Glutamatergic neuron (in vitro differentiated cells): Measurements from ENCODE around the gene TMCC1. TPM values are rescaled to one million over a fixed set of nuclear protein-coding genes. Genes with fewer than 3 reads are reported as not detected.

ENCODE experiments used
- DNase-seq: peaks from one replicate; pipeline ENCODE4 v3.0.0; 2022
- H3K27ac Mint-ChIP-seq: one replicate; pipeline ENCODE4 v1.8.0; 2020; ENCODE audit warnings: mild to moderate bottlenecking, mixed read lengths, inconsistent platforms; ENCODE audit not compliant: unreplicated experiment
- H3K27me3 Mint-ChIP-seq: one replicate; pipeline ENCODE4 v1.8.0; 2020; ENCODE audit warnings: mild to moderate bottlenecking, moderate library complexity, mixed read lengths, inconsistent platforms; ENCODE audit not compliant: unreplicated experiment
- H3K36me3 Mint-ChIP-seq: one replicate; pipeline ENCODE4 v1.8.0; 2020; ENCODE audit warnings: mild to moderate bottlenecking, mixed read lengths, inconsistent platforms; ENCODE audit not compliant: unreplicated experiment
- H3K4me1 Mint-ChIP-seq: one replicate; pipeline ENCODE4 v1.8.0; 2020; ENCODE audit warnings: mild to moderate bottlenecking, low read depth, mixed read lengths, inconsistent platforms; ENCODE audit not compliant: unreplicated experiment
- H3K4me3 Mint-ChIP-seq: one replicate; pipeline ENCODE4 v1.8.0; 2020; ENCODE audit warnings: mild to moderate bottlenecking, mixed read lengths, inconsistent platforms; ENCODE audit not compliant: unreplicated experiment
- H3K9me3 Mint-ChIP-seq: one replicate; pipeline ENCODE4 v1.8.0; 2020; ENCODE audit warnings: mild to moderate bottlenecking, moderate library complexity, mixed read lengths, inconsistent platforms; ENCODE audit not compliant: unreplicated experiment
- total RNA-seq: library from RNA; stranded (reverse); fragmentation: NEBNext Ultra II Directional; extraction: Animal tissue kit (Norgen Biotek cat#: 25700); gene quantifications from one replicate; pipeline ENCODE4 v1.2.1, GENCODE V29; 2021; ENCODE audit not compliant: unreplicated experiment
- TF ChIP-seq, protein P1 (sequence below): fragments of 200-600 bp; sonication (generic); IDR thresholded peaks from one replicate; pipeline ENCODE4 v1.5.0; 2021; ENCODE audit not compliant: partially characterized antibody, unreplicated experiment

Gene TMCC1
- total RNA-seq, 1 donor from 2014 or later, result 42.2 TPM

DNA sequence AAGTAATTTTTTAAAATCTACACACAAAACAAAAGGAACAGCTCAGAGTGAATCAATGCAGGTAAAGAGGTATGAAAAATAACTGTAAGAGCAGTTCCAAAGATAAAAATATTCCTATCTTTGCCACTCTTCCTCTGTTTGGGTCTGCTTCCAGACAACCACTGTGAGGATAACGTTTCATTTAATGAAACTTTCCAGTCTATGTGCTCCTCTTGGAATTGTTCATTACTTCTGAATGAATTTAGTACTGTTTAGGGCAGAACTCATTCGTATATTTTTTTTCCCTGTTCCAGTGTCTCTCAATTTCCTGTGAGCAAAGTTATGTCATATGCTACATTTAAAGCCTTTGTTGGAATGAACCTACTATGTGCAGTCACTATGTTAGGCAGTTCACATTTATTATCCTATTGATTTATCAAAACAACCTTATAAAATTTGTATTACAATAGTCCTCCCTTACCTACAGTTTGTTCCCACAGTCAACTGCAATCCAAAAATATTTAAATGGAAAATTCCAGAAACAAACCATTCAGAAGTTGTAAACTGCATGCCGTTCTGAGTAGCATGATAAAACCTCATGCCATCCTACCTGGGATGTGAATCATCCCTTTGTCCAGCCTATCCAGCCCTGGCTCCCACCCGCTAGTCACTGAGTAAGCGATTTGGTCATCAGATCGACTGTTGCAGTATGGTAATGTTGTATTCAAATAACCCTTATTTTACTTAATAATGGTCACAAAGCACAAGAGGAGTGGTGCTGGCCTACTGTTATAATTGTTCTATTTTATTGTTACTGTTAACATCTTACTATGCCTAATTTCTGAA, 98.1 kb downstream of the TMCC1 start:
- DNase-seq, result no peak
- peaks cover 13% of the 10 kb centered on the region for H3K4me1 Mint-ChIP-seq
- H3K4me3 Mint-ChIP-seq, result peak overlapping the region; percentile 70
- H3K27ac Mint-ChIP-seq, result peak overlapping the region; percentile 39
- no peaks in the 10 kb centered on the region for H3K27me3 Mint-ChIP-seq
- H3K9me3 Mint-ChIP-seq, result no peaks in the 10 kb centered on the region
- TF ChIP-seq, protein P1, sequence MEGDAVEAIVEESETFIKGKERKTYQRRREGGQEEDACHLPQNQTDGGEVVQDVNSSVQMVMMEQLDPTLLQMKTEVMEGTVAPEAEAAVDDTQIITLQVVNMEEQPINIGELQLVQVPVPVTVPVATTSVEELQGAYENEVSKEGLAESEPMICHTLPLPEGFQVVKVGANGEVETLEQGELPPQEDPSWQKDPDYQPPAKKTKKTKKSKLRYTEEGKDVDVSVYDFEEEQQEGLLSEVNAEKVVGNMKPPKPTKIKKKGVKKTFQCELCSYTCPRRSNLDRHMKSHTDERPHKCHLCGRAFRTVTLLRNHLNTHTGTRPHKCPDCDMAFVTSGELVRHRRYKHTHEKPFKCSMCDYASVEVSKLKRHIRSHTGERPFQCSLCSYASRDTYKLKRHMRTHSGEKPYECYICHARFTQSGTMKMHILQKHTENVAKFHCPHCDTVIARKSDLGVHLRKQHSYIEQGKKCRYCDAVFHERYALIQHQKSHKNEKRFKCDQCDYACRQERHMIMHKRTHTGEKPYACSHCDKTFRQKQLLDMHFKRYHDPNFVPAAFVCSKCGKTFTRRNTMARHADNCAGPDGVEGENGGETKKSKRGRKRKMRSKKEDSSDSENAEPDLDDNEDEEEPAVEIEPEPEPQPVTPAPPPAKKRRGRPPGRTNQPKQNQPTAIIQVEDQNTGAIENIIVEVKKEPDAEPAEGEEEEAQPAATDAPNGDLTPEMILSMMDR, result no peak
- H3K36me3 Mint-ChIP-seq, result no peaks in the 10 kb centered on the region

DNA sequence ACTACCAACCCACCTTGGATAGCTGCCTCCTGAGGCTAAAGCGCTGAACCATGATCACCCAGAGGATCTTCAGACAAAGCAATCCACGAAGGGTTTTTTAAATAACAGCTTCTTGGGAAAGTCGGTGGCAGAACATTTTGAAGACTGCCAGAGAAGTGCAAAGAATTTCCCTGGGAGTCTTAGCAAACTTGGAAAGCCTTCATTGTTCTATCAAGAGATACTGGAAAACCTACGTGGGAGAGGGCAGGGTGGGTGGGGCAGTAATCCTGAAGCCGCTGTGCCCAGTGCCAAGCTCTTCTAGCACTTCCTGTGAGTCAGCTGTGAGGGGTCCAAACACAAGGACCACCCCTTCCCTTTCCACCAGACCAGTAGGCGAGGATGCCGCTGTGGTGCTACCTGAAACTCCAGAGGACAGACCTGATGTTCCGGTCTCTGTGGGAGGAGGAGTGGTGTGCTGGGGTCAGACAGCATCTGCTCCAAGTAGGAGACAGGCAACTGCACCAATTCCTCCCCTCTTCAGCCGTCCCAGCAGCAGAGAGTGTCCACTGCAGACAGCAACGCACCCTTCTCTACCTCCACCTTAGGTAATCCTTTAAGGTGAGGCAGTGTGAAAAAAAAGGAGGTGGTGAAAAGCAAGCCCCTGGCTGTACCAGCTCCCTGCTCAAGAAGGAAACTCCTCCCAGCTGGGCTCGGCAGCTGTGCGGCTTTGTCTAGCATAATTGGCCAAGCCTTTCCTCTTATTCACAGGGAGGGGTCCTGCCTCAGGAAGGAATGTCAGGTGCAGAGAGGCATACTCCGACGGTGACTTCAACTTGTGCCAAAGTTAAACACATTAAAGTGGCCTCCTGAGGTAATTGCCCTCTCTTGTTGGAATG, 99.0 kb downstream of the TMCC1 start:
- DNase-seq, result peak; percentile 56
- Mint-ChIP-seq H3K36me3 (no peaks in the 10 kb centered on the region), H3K27ac (peak overlapping the region; percentile 98), H3K9me3 (no peaks in the 10 kb centered on the region), H3K27me3 (no peaks in the 10 kb centered on the region), H3K4me1 (peaks cover 13% of the 10 kb centered on the region), H3K4me3 (peak overlapping the region; percentile 93)
- TF ChIP-seq, protein P1, result no peak

DNA sequence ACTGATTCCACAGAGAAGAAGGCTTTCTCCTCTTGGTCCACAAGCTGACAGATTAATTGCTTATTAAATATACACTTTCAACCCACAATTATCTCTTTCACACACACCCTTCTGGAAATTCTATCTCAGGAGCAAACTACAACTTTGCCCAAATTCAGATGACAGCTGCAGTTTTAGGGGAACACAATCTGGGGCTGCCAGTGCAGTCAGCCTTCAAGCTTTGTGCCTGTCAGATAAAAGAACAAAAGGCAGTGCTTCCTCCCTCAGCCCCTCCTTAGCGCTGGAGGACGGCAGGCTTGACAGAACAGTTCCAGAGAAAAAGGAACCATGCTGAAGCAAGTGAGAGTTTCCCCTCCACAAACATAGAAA, 99.6 kb downstream of the TMCC1 start:
- TF ChIP-seq, protein P1, result no peak
- H3K27ac Mint-ChIP-seq, result peak overlapping the region; percentile 98
- peak; percentile 49 for DNase-seq
- H3K4me3 Mint-ChIP-seq, result peak overlapping the region; percentile 93
- H3K4me1 Mint-ChIP-seq, result peaks cover 13% of the 10 kb centered on the region
- H3K36me3 Mint-ChIP-seq, result no peaks in the 10 kb centered on the region
- H3K27me3 Mint-ChIP-seq, result no peaks in the 10 kb centered on the region
- no peaks in the 10 kb centered on the region for H3K9me3 Mint-ChIP-seq

DNA sequence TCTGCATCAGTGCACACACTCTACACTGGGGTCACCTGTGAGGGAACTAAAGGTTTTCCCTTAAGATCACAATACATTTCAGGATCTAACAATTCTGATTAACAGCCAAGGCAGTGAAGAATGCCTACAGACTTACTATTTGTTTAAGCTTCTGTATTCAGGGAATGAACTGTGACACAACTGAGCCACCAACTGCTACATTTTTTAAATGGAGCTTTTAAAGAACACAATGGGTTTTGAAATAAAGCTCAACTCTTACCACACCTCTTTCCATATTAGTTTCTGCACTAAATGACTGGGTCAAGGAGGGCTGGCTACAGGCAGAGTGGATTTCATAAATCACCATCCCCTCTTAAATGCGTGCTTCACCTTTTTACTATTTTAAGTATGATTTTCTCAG, 100.2 kb downstream of the TMCC1 start:
- H3K27ac Mint-ChIP-seq, result peak overlapping the region; percentile 98
- peak overlapping the region; percentile 93 for H3K4me3 Mint-ChIP-seq
- H3K4me1 Mint-ChIP-seq, result peaks cover 13% of the 10 kb centered on the region

More for the DNA sequence above, 100.2 kb downstream of the TMCC1 start:
- Mint-ChIP-seq H3K9me3 (no peaks in the 10 kb centered on the region), H3K27me3 (no peaks in the 10 kb centered on the region), H3K36me3 (no peaks in the 10 kb centered on the region)
- no peak for DNase-seq
- TF ChIP-seq, protein P1, result no peak
